Loucy (cell line): Measurements from ENCODE around the gene ANKRD16.

ENCODE experiments used
- EZH2phosphoT487 ChIP-seq: fragments of 200-600 bp; IDR thresholded peaks from 2 replicates; pipeline ENCODE4 v1.6.1; 2018; ENCODE audit warnings: antibody characterized with exemption, mild to moderate bottlenecking, moderate library complexity, borderline replicate concordance
- TF ChIP-seq, protein P1 (sequence below): fragments of 200-600 bp; sonication (generic); conservative IDR thresholded peaks from 2 replicates; pipeline ENCODE4 v1.5.1; 2014; ENCODE audit warnings: mild to moderate bottlenecking, antibody characterized with exemption, low read length

DNA sequence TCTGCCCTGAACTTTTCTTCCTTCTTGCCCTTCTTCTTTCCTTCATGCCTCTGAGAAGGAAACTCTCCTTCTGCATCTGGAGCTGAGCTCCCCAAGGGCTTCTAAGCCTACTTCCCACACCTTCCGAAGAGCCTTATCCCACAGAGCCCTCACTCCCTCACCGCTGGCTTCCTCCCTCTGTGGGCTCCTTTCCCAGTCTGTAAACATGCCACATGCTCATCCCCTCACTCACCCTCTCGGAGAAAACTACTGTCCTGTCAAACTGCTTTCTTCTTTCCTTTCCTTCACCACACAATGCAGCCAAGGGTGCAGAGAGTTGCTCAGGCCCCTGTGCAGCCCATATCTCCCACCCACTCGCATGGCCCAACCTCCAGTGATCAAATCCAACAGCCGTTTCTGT, 18.1 kb downstream of the ANKRD16 start:
- TF ChIP-seq, protein P1, sequence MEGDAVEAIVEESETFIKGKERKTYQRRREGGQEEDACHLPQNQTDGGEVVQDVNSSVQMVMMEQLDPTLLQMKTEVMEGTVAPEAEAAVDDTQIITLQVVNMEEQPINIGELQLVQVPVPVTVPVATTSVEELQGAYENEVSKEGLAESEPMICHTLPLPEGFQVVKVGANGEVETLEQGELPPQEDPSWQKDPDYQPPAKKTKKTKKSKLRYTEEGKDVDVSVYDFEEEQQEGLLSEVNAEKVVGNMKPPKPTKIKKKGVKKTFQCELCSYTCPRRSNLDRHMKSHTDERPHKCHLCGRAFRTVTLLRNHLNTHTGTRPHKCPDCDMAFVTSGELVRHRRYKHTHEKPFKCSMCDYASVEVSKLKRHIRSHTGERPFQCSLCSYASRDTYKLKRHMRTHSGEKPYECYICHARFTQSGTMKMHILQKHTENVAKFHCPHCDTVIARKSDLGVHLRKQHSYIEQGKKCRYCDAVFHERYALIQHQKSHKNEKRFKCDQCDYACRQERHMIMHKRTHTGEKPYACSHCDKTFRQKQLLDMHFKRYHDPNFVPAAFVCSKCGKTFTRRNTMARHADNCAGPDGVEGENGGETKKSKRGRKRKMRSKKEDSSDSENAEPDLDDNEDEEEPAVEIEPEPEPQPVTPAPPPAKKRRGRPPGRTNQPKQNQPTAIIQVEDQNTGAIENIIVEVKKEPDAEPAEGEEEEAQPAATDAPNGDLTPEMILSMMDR = no peak
- TF ChIP-seq EZH2phosphoT487 = no peak
